NCI-H1105 treated with DMSO at 0.1 percent for 48 hours (cell line): Measurements from ENCODE around the gene SLC34A3.

Source experiments
- DNase-seq: peaks from one replicate; lab custom pipeline; 2025; lab: John Stamatoyannopoulos, UW

Gene SLC34A3

DNA sequence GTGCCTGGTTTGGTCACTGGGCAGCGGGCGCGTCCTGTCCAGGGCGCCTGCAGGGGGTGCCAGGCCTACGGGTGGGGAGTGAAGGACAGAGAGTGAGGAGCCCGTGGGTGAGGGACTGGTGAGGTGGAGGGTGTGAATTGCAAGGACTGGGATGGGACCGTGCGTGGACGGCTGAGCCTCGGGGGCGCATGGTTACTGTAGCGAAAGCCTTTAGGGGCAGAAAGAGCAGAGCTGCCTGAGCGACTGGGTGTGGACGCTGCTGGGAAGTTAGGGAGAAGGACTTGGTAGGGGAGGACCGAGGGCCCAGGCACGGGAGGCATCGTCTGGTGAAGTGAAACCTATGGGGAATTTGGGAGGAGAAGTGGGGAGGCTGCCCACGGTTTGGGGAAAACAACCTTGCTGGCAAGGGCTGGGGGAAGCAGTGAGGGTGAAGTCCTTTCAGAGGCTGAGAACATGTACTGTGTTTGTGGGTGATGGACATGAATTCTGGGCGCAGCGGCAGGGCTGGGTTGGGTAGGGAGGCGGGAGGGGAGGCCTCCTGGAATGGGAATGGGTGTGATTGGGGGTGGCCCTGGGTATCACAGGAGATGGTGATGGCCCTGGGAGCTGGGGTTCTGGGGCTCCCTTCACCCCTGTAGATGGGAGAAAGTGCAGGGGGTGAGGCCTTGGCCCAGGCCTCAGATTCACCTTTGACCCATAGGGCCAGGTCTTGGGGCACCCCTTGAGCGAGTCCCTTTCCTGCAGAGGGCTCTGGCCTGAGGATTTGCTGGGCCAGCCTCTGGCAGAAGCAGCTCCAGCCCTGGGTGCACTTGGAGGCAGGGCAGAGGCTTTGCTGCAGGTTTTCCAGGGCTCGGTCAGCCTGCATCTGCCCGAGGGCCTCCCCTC, 45.1 kb downstream of the SLC34A3 start:
- no peak for DNase-seq

DNA sequence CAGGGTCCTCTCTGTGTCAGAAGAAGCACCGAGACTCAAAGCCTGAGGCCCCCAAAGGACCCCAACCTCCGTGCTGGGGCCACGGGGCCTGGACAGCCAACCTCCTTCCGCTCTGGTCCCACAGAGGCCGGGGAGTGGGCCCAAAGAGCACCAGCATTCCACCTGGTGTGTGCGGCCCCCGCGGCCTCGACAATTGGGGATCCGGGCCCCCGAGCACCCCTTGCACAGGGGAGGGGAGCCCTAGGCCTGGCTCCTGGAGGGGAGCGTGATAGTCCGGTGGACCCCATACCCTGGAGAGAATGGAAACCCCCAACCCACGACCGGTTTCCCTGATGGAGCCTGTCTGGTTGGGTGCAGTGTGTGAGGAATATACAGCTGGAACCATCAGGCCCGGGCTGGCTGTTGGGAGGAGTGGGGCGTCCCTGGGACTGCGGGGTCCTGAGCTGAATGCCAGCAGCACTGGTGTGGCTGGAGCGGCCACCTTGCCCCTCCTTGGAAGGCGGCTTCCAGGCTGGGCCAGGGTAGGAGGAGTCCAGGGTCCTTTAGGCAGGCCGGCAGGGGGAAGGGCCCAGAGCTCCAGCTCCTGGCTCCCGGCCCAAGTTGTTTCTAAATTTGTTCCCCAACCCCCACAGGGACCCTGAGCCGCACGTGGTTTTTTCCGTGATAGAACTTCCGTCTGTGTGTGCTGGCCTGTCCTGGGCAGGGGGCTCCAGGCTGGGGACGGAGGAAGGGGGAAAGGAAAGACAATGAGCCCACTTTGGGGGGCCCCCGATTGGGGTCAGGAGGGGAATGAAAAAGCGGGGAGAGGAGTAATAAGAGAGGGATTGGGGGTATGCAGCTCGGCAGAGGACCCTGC, 46.0 kb downstream of the SLC34A3 start:
- DNase-seq: no peak

DNA sequence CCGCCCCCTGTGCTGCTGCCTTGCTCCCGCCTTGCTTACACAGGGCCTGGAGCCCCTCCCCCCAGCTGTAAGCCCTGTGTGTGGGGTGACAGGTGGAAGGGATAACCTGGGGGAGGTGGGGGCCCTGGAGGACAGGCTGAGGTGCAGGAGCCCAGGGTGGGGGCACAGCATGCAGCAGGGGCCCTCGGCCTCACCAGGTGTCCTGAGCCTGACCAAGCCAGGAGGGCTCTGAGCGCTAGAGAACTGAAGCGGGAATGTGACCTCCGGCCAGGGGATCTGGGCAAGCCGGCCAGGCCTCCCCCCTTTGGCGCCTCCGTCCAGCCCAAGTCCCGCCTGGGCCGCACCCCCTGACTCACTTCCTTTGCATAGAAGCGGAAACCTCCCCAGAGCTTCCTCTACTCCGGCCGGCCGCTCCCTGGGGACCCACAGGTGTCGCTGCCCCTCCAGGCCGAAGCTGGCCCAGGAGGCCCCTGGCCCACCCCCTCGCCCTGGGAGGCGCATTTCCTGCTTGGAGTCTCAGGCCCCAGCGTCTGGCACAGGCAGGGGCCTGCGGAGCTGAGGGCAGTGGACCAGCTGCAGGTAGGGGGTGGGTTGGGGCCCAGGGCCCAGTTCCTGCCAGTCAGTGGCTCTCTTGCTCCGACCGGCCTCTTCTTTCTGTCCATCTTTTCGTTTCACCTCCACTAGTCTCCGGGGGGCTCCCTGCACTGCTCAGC, 46.8 kb downstream of the SLC34A3 start, which contains the start of gene TOR4A:
TSS of gene TOR4A (plus strand) at position 398 of the 713 bp plus-strand sequence. CDS start 964 bp downstream, outside the sequence.
- DNase-seq: no peak

DNA sequence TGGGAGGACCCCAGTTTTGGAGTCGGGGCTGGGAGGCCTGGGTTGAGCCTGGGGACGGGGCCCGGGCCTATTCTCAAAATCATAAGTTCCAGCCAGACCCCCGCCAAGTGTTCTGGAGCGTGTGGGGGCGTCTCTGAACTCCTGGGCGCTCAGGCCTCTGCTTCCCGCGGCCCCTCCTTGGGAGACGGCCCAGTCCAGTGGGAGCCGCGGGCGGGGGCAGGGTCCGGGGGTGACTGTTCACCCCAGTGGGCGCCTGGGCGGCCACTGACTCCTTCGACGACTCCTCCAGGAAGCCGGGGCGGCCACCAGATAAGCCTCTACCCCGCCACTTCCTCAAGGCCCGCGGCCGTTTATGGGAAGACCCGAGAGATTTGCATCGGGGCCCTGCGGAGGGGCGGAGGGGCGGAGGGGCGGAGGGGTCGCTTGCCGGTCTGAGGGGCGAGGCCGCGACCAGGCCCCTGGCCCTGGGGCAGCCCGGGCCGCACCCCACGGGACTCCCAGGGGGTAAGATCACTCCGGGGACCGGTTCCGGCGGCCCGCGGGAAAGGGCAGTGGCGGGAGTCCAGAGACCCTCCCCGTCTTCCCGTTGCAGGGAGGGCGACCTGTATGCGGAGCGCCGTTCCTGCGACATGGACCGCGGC, 47.5 kb downstream of the SLC34A3 start:
- no peak for DNase-seq

DNA sequence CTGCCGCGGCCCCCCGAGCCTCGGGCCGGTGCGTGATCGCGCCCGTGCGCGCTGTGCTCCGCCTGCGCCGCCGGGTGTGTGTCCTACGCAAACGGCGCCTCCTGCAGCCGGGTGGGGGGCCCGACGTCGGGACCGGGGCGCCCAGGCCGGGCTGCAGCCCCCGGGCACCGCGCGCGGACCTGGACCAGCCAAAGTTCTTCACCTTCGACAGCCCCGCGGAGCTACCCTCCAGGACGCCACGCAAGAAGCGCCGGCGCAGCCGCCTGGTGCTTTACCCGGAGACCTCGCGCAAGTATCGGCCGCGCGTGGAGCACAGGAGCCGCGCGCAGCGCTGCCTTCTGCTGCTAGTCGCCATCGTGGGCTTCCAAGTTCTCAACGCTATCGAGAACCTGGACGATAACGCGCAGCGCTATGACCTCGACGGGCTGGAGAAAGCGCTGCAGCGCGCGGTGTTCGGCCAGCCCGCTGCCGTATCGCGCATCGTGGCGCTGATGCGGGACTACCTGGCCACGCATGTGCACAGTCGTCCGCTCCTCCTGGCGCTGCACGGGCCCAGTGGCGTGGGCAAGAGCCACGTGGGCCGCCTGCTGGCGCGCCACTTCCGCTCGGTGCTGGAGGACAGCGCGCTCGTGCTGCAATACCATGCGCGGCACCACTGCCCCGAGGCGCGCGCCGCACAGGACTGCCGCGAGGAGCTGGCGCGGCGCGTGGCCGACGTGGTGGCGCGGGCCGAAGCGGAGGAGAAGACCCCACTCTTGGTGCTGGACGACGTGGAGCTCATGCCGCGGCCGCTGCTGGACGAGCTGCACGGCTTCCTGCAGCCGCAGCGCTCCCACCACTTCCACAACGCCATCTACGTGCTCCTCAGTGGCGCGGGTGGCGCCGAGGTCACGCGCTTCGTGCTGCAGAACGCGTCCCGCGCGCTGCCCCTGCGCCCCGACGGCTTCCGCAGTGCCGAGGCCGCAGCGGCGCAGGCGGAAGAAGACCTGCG, 48.3 kb downstream of the SLC34A3 start:
- DNase-seq: no peak

DNA sequence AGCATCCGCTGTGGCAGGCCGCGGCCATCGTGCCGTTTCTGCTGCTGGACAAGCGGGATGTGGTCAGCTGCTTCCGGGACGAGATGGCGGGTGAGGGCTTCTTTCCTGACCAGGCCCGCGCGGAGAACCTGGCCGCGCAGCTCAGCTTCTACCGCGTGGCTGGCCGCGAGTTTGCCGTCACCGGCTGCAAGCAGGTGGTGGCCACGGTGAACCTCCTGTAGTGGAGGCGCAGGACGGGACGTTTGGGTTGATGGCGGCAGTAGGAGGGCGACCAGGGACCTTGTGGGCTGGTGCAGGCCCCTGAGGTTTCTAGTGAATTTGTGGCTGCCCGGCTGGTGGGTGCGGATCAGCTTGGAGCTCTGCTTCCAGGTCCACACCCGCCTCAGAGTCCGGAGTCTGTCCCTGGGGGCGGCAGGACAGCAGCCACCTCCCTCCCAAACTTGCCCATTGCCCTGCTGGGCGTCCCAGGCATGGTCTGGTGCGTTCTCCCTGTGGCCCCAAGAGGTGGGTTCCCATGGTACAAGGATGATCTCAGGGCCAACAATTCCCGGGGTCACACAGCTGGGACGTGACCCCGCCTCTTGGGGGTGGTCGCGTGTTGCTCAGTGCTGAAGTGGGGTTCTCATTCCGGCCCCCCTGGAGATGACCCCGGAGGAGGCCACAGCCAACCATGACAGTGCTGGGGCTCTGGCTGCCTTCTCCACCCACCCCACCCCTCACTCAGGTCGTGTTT, 49.2 kb downstream of the SLC34A3 start:
- no peak for DNase-seq

DNA sequence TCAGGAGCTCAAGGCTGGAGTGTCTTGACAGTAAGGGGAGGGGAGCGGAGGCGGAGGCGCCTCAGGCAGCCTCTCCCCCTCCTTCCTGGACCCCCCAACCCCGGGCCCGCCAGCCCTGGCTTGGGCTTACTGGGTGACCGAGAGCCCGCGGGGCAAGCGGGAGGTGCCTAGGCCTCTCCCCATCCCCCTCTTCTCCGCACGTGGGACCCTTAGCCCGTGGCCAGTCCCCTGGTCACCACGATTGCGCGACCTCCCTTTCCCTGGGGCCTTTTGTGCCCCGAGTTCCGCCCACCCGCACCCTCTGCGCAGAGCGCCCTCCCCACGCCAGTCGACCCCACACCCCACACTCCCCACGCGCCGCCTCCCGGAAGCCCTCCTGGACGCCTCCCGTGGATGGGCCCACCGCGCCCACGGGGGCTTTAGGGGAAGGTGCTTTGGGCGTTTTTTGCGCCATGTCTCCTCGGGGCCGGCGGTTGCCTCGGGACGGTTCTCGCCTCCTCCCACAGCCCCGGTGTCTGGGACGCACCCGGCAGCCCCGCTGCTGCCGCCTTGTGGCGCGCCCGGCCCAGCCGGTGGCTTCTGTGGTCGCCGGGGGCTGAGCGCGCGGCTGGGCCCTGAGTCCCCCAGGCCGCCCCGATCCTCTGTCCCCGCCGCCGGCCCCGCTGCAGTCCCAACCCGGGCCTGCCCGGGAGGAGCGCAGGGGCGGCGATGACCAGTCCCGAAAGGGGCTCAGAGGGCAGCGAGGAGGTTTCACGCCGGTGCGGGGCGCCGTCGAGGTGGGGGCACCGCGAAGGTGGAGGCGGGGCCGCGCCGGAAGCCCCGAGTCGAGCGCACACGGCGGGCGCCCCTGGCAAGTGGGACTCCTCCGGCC, 50.0 kb downstream of the SLC34A3 start:
- DNase-seq: no peak

DNA sequence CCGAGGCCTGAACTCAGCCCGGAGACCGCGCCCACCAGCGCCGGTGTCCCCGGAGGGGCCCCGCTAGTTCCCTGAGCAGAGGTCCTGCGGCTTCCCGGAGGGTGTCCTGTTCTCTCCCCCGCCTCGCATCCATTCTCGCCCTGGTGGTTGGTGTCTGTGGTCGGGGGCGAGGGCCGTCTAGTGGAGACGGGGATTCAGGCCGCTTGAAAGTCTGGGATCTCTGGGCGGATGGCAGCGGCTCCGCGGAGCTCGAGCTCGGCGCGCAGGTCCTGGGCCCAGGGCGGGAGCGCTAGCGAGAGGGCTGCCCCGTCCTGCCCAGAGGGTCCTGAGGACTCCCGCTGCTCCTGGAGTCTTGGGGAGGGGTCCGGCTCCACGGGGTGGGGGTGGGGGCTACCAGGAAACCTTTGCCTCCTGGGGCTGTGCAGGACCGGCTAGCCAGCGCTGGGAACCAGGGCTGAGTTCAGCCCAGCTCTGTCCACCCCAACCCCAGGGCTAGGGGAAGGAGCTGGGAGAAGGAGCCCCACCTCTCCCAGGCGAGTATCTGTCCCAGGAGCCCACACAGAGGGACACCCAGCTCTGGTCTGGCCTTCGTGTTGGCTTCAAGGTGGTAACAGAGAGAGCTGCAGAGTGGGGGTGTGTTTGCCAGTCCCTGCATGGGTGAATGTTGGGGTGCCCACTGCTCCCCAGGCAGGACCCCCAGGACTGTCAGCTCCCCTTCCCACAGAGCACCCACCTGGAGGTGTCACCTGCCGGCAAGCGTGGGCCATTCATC, 50.8 kb downstream of the SLC34A3 start:
- no peak for DNase-seq
